WI38 (cell line): ENCODE results near the gene DEAF1.

Experiments
- H3K4me3 ChIP-seq: 2 replicates; pipeline ENCODE4 v1.5.1; 2011; ENCODE audit warnings: low read depth, mild to moderate bottlenecking, control low read depth, low read length
- CTCF ChIP-seq: IDR thresholded peaks from 2 replicates; pipeline ENCODE4 v1.5.1; 2012; ENCODE audit warnings: low read depth, mild to moderate bottlenecking, control low read depth, low read length

DEAF1 gene

GRCh38 chr11:638631-639331 lies 56.2 kb downstream of the DEAF1 start:
- TF ChIP-seq CTCF: no peak
- no peak overlapping the region for H3K4me3 ChIP-seq

- TF ChIP-seq CTCF: no peak
- no peak overlapping the region for H3K4me3 ChIP-seq
These were observed 57.2 kb downstream of the DEAF1 start for GRCh38 chr11:637593-638521.

GRCh38 chr11:637333-637592 lies 57.8 kb downstream of the DEAF1 start:
- no peak for TF ChIP-seq CTCF
- H3K4me3 ChIP-seq: no peak overlapping the region

GRCh38 chr11:636511-637332 lies 58.3 kb downstream of the DEAF1 start, which contains the start of gene DRD4:
DRD4 (plus strand) TSS chr11:637269; CDS start chr11:637305, 36 bp downstream.
- TF ChIP-seq CTCF: no peak
- H3K4me3 ChIP-seq: no peak within 1 kb of the TSS

GRCh38 chr11:635945-636510 lies 59.0 kb downstream of the DEAF1 start:
- no peak overlapping the region for H3K4me3 ChIP-seq
- no peak for TF ChIP-seq CTCF

GRCh38 chr11:630871-631270 lies 64.2 kb downstream of the DEAF1 start:
- no peak for TF ChIP-seq CTCF
- no peak overlapping the region for H3K4me3 ChIP-seq
